Breast epithelium (tissue), 3 donors: ENCODE results near the gene SARS1.

Experiments used
- CTCF ChIP-seq, 3 donors: fragments of 450-650 bp; IDR thresholded peaks; one replicate each; pipeline ENCODE4 v1.5.1; 2016 to 2017; ENCODE audit warnings: antibody characterized with exemption in 3 of 3, mild to moderate bottlenecking in 3 of 3, moderate library complexity in 3 of 3
- POLR2A ChIP-seq: fragments of 450-650 bp; IDR thresholded peaks from one replicate; pipeline ENCODE4 v1.6.1; 2016; ENCODE audit warnings: antibody characterized with exemption, mild to moderate bottlenecking, moderate library complexity
- POLR2AphosphoS5 ChIP-seq, 3 donors: sonication (generic); formaldehyde crosslinking; IDR thresholded peaks; one replicate each; pipeline ENCODE4 v1.6.1; 2017; ENCODE audit warnings: antibody characterized with exemption in 3 of 3

- TF ChIP-seq CTCF (IDR thresholded peaks at IDR 0.05) (no peak), POLR2A (no peak), POLR2AphosphoS5 (IDR thresholded peaks at IDR 0.05) (no peak)
Observed at GRCh38 chr1:109187127-109187526, 26.6 kb upstream of the SARS1 start.
